Endothelial cell of umbilical vein (primary cell): Measurements from ENCODE around the gene DHRS7B.

Source experiments
- JUN ChIP-seq: IDR thresholded peaks from 2 replicates; pipeline ENCODE4 v1.6.1; 2011; ENCODE audit warnings: borderline replicate concordance, low read depth; ENCODE audit not compliant: insufficient read length, insufficient read depth
- MYC ChIP-seq: IDR thresholded peaks from one replicate; pipeline ENCODE4 v1.6.1; 2011; ENCODE audit warnings: mild to moderate bottlenecking, low read depth, low read length
- POLR2A ChIP-seq: IDR thresholded peaks from 2 replicates; pipeline ENCODE4 v1.6.1; 2012; ENCODE audit warnings: low read depth, mild to moderate bottlenecking, control low read depth, low read length
- TF ChIP-seq, protein P1 (sequence below), 2 donors: IDR thresholded peaks; 1 replicate in 1 of 2; 2 replicates in 1 of 2; pipeline ENCODE4 v1.5.1; 2011; ENCODE audit warnings: low read length in 2 of 2, mild to moderate bottlenecking in 2 of 2, moderate library complexity in 2 of 2, control low read depth in 1 of 2, inconsistent platforms in 1 of 2, low read depth in 1 of 2; ENCODE audit not compliant: insufficient read depth in 1 of 2; ENCODE audit errors: extremely low read depth in 1 of 2
- TF ChIP-seq, protein P2 (sequence below): IDR thresholded peaks from 2 replicates; pipeline ENCODE4 v1.6.1; 2011; ENCODE audit not compliant: insufficient read depth, insufficient read length

DNA sequence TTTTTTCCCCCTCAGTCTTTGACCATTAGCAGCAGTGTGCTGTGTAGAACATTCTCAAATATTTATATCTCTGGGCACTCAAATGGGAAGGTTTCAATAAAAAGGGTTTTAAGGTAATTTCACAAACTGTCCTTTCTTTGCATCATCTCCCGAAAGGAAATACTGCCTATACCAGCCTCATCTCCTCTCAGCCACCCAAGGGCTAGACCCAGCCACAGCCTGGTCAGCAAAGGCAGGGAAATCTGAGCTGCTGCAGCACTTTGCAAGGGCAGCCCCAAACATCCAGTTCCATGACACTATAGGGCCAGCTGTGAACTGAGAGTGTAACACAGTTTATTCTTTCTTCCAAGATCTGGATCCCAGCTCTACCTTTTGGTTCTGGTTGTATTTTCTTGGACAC is 58.3 kb downstream of the DHRS7B start:
- TF ChIP-seq, protein P1, sequence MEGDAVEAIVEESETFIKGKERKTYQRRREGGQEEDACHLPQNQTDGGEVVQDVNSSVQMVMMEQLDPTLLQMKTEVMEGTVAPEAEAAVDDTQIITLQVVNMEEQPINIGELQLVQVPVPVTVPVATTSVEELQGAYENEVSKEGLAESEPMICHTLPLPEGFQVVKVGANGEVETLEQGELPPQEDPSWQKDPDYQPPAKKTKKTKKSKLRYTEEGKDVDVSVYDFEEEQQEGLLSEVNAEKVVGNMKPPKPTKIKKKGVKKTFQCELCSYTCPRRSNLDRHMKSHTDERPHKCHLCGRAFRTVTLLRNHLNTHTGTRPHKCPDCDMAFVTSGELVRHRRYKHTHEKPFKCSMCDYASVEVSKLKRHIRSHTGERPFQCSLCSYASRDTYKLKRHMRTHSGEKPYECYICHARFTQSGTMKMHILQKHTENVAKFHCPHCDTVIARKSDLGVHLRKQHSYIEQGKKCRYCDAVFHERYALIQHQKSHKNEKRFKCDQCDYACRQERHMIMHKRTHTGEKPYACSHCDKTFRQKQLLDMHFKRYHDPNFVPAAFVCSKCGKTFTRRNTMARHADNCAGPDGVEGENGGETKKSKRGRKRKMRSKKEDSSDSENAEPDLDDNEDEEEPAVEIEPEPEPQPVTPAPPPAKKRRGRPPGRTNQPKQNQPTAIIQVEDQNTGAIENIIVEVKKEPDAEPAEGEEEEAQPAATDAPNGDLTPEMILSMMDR (IDR thresholded peaks at IDR 0.05; ENCODE audit: extremely low read depth in 1 of 2, insufficient read depth in 1 of 2, low read depth in 1 of 2, low read length in 2 of 2): no peak
- TF ChIP-seq JUN (no peak), POLR2A (no peak), MYC (no peak)
- TF ChIP-seq, protein P2, sequence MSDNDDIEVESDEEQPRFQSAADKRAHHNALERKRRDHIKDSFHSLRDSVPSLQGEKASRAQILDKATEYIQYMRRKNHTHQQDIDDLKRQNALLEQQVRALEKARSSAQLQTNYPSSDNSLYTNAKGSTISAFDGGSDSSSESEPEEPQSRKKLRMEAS: no peak
